ENCODE data around the gene SYCE1.

SYCE1 gene

GRCh38 chr10:133516057-133516456 is 49.3 kb downstream of the SYCE1 start:
- Histone ChIP-seq H3K4me1 (ENCODE audit: control insufficient read depth in 2 of 2, insufficient read depth in 2 of 2, low read length in 2 of 2) (peaks cover 2 to 6% of the 10 kb centered on the region in 2 donors), H3K27ac (ENCODE audit: low read depth in 2 of 2, low read length in 2 of 2) (no peak overlapping the region), H3K4me3 (ENCODE audit: low read length in 2 of 2) (no peak overlapping the region), H3K9me3 (ENCODE audit: control insufficient read depth in 2 of 2, low read length in 2 of 2) (no peaks in the 10 kb centered on the region), H3K9ac (ENCODE audit: low read depth in 1 of 2, low read length in 2 of 2) (no peak overlapping the region), H3K36me3 (ENCODE audit: control insufficient read depth in 2 of 2, insufficient read depth in 2 of 2, low read length in 2 of 2) (no peaks in the 10 kb centered on the region), H3K27me3 (ENCODE audit: control insufficient read depth in 2 of 2, insufficient read depth in 2 of 2, low read length in 2 of 2) (no peaks in the 10 kb centered on the region)

DNA sequence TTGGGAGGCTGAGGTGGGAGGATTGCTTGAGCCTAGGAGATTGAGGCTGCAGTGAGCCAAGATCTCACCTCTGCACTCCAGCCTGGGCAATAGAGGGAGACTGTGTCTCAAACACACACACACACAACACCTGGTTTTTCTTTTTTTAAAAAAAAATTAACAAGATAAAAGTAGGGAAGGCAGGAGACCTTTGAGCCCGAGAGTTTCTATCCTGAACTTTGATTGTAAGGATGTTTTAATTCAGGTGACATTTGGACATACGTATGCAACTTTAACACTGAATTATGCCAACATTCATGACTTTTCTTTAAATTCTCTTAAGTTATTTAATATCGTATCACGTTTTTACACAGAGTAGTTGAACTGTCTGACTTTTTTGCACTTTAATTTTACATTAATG is 49.9 kb downstream of the SYCE1 start:
- H3K4me1 ChIP-seq (ENCODE audit: control insufficient read depth in 2 of 2, insufficient read depth in 2 of 2, low read length in 2 of 2) = peaks cover 2 to 3% of the 10 kb centered on the region in 2 donors
- H3K9ac ChIP-seq (ENCODE audit: low read depth in 1 of 2, low read length in 2 of 2) = no peak overlapping the region
- H3K4me3 ChIP-seq (ENCODE audit: low read length in 2 of 2) = no peak overlapping the region
- peaks cover 0 to 3% of the 10 kb centered on the region in 2 donors for H3K27me3 ChIP-seq (ENCODE audit: control insufficient read depth in 2 of 2, insufficient read depth in 2 of 2, low read length in 2 of 2)
- no peaks in the 10 kb centered on the region for H3K9me3 ChIP-seq (ENCODE audit: control insufficient read depth in 2 of 2, low read length in 2 of 2)
- H3K27ac ChIP-seq (ENCODE audit: low read depth in 2 of 2, low read length in 2 of 2) = no peak overlapping the region
- no peaks in the 10 kb centered on the region for H3K36me3 ChIP-seq (ENCODE audit: control insufficient read depth in 2 of 2, insufficient read depth in 2 of 2, low read length in 2 of 2)

DNA sequence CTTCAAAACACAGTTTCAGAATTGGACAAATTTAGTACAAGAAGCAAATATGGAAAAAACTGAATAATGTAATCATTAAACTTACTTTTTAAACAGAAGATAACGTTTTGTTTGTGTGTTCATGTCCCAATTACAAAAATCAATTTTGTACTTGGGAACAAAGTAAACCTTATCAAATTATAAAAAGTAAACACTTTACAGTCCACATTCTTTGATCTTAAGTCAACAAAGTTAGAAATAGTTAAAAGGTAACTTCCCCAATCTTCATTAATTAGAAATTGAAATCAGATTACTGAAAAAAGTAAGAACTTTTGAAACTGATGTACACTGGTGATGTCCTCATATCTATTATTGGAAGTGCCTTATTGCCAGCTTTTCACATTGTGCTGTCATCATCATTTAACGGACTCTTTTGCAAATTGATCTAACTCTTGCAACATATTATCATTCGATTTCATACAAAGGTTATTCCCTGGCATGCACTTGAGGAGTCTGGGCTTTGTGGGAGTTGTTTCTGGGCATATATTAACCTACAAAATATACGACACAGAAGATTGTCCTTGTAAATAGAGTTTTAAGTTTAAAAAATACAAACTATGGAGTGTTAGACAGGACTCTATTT is 53.4 kb downstream of the SYCE1 start:
- H3K9me3 ChIP-seq (ENCODE audit: control insufficient read depth in 2 of 2, low read length in 2 of 2) = peaks cover 0 to 2% of the 10 kb centered on the region in 2 donors

GRCh38 chr10:133511408-133511807 is 54.0 kb downstream of the SYCE1 start:
- Histone ChIP-seq H3K9ac (ENCODE audit: low read depth in 1 of 2, low read length in 2 of 2) (no peak overlapping the region), H3K4me1 (ENCODE audit: control insufficient read depth in 2 of 2, insufficient read depth in 2 of 2, low read length in 2 of 2) (no peaks in the 10 kb centered on the region), H3K36me3 (ENCODE audit: control insufficient read depth in 2 of 2, insufficient read depth in 2 of 2, low read length in 2 of 2) (no peaks in the 10 kb centered on the region), H3K27me3 (ENCODE audit: control insufficient read depth in 2 of 2, insufficient read depth in 2 of 2, low read length in 2 of 2) (peaks cover 0 to 3% of the 10 kb centered on the region in 2 donors), H3K9me3 (ENCODE audit: control insufficient read depth in 2 of 2, low read length in 2 of 2) (peaks cover 0 to 2% of the 10 kb centered on the region in 2 donors), H3K4me3 (ENCODE audit: low read length in 2 of 2) (no peak overlapping the region), H3K27ac (ENCODE audit: low read depth in 2 of 2, low read length in 2 of 2) (no peak overlapping the region)

More for the DNA sequence above, 53.4 kb downstream of the SYCE1 start:
- H3K36me3 ChIP-seq (ENCODE audit: control insufficient read depth in 2 of 2, insufficient read depth in 2 of 2, low read length in 2 of 2) = no peaks in the 10 kb centered on the region
- H3K4me3 ChIP-seq (ENCODE audit: low read length in 2 of 2) = no peak overlapping the region
- no peak overlapping the region for H3K9ac ChIP-seq (ENCODE audit: low read depth in 1 of 2, low read length in 2 of 2)
- H3K27ac ChIP-seq (ENCODE audit: low read depth in 2 of 2, low read length in 2 of 2) = no peak overlapping the region
- no peaks in the 10 kb centered on the region for H3K4me1 ChIP-seq (ENCODE audit: control insufficient read depth in 2 of 2, insufficient read depth in 2 of 2, low read length in 2 of 2)
- H3K27me3 ChIP-seq (ENCODE audit: control insufficient read depth in 2 of 2, insufficient read depth in 2 of 2, low read length in 2 of 2) = peaks cover 0 to 3% of the 10 kb centered on the region in 2 donors

GRCh38 chr10:133509700-133510099 is 55.7 kb downstream of the SYCE1 start:
- H3K27me3 ChIP-seq (ENCODE audit: control insufficient read depth in 2 of 2, insufficient read depth in 2 of 2, low read length in 2 of 2) = peaks cover 0 to 3% of the 10 kb centered on the region in 2 donors

More at GRCh38 chr10:133509700-133510099, 55.7 kb downstream of the SYCE1 start:
- Histone ChIP-seq H3K4me3 (ENCODE audit: low read length in 2 of 2) (no peak overlapping the region), H3K9ac (ENCODE audit: low read depth in 1 of 2, low read length in 2 of 2) (no peak overlapping the region), H3K27ac (ENCODE audit: low read depth in 2 of 2, low read length in 2 of 2) (no peak overlapping the region), H3K9me3 (ENCODE audit: control insufficient read depth in 2 of 2, low read length in 2 of 2) (peaks cover 0 to 2% of the 10 kb centered on the region in 2 donors), H3K36me3 (ENCODE audit: control insufficient read depth in 2 of 2, insufficient read depth in 2 of 2, low read length in 2 of 2) (no peaks in the 10 kb centered on the region), H3K4me1 (ENCODE audit: control insufficient read depth in 2 of 2, insufficient read depth in 2 of 2, low read length in 2 of 2) (no peaks in the 10 kb centered on the region)

All from mucosa of rectum (tissue), 2 donors.